Bronchial epithelial cell (primary cell): ENCODE results near the gene CAPZB. TPM values are rescaled to one million over a fixed set of nuclear protein-coding genes. Genes with fewer than 3 reads are reported as not detected.

ENCODE experiments used
- DNase-seq: peaks from one replicate; pipeline ENCODE4 v3.0.0-alpha.2; 2010; ENCODE audit warnings: low read depth
- FAIRE-seq: peaks from 2 replicates; lab custom pipeline; 2011; peaks lifted over from hg19 to GRCh38; lab: Jason Lieb, UNC
- H3K27me3 ChIP-seq: 2 replicates; pipeline ENCODE4 v1.5.1; 2011; ENCODE audit warnings: low read length; ENCODE audit not compliant: control insufficient read depth, insufficient read depth
- H3K36me3 ChIP-seq: 2 replicates; pipeline ENCODE4 v1.5.1; 2011; ENCODE audit warnings: low read length; ENCODE audit not compliant: control insufficient read depth, insufficient read depth
- H3K4me3 ChIP-seq: 2 replicates; pipeline ENCODE4 v1.5.1; 2011; ENCODE audit warnings: mild to moderate bottlenecking, low read depth, low read length, control low read depth
- total RNA-seq: library from RNA; depleted of rRNA; stranded (reverse); fragments of >200 nt; gene quantifications from 2 replicates; pipeline ENCODE4 v1.2.1, GENCODE V29; 2014
- TF ChIP-seq, protein P1 (sequence below): IDR thresholded peaks from 2 replicates; pipeline ENCODE4 v1.5.1; 2011; ENCODE audit warnings: mild to moderate bottlenecking, moderate library complexity, low read length, control low read depth, inconsistent platforms; ENCODE audit not compliant: insufficient read depth, severe bottlenecking

Gene CAPZB
- total RNA-seq, 1 donor from 2014 or later = 73.5 TPM

DNA sequence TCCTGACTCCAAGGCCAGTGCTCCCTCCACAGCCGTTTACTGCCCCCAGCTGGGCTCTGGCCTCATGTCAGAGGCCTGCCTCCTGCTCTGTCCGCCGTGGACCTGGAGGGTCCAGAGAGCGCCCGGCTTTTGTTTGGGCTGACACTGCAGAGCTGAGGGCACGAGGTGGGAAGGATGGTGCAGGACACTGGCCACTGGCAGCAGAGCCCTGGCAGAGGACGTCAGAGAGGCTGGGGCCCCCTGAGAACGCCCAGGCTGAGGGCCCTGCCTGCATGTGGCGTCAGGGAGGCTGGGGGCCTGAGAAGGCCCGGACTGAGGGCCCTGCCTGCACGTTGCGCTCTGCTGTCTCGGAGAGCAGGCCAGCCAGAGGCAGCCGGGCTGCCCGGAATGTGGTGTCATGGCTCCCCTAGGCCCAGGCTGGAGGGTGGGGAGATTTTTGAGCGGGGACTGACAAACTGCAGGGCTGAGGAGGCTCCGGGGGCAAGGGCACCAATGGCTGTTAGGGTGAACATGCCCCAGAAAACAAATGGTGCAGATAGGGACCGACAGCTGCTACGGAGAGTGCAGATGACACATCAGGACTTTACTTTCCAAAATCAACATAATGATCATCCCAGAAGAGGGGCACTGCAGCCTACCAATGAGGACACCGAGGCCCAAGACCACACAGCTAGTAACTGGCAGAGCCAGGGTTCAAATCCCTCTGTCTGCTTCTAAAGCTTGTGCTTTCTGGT is 141.6 kb downstream of the CAPZB start:
- no peak for FAIRE-seq
- peaks cover 25% of the 10 kb centered on the region for H3K36me3 ChIP-seq
- TF ChIP-seq, protein P1, sequence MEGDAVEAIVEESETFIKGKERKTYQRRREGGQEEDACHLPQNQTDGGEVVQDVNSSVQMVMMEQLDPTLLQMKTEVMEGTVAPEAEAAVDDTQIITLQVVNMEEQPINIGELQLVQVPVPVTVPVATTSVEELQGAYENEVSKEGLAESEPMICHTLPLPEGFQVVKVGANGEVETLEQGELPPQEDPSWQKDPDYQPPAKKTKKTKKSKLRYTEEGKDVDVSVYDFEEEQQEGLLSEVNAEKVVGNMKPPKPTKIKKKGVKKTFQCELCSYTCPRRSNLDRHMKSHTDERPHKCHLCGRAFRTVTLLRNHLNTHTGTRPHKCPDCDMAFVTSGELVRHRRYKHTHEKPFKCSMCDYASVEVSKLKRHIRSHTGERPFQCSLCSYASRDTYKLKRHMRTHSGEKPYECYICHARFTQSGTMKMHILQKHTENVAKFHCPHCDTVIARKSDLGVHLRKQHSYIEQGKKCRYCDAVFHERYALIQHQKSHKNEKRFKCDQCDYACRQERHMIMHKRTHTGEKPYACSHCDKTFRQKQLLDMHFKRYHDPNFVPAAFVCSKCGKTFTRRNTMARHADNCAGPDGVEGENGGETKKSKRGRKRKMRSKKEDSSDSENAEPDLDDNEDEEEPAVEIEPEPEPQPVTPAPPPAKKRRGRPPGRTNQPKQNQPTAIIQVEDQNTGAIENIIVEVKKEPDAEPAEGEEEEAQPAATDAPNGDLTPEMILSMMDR = no peak

GRCh38 chr1:19342894-19343616 is 142.3 kb downstream of the CAPZB start:
- H3K4me3 ChIP-seq = no peak overlapping the region
- DNase-seq = no peak
- H3K36me3 ChIP-seq = peaks cover 25% of the 10 kb centered on the region
- no peaks in the 10 kb centered on the region for H3K27me3 ChIP-seq
- no peak for FAIRE-seq
- TF ChIP-seq, protein P1 = no peak

More for the DNA sequence above, 141.6 kb downstream of the CAPZB start:
- no peaks in the 10 kb centered on the region for H3K27me3 ChIP-seq
- DNase-seq = no peak
- H3K4me3 ChIP-seq = no peak overlapping the region

DNA sequence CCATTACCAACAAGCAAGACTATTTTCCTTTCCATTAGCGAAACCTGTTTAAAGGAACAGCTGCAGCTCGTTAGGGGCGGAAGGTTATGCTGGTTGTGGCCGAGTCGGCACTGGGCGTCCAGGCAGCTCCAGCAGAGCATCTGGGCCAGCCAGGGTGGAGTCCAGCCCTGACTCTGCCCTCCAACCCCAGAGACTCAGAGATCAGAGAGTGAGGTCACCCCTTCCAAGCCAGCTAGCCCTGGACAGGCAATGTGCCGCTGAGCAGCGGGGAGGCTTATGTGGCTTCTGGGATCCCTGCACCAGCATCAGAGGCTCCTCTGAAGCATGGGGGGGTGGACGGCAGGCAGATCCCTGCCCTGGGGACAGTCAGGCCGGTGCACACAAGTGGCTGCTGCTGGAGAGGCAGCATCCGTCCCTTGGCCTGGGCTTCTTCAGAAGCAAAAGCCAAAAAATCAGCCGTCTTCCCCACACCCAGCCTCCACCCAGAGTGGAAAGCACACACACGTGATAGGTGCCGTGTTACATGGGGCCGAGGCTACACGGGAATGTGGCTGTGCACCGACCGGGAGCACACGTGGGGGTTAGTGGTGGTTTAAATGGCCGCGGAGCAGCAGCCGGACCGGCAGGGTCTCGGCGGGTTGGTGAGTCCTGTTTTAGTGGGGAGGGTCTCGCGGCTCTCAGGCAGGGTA is 143.1 kb downstream of the CAPZB start:
- Histone ChIP-seq H3K27me3 (no peaks in the 10 kb centered on the region), H3K36me3 (peaks cover 25% of the 10 kb centered on the region), H3K4me3 (no peak overlapping the region)
- TF ChIP-seq, protein P1 = no peak
- FAIRE-seq = no peak
- no peak for DNase-seq

- H3K27me3 ChIP-seq = no peaks in the 10 kb centered on the region
- peak; percentile 63 for DNase-seq
- peak; percentile 52 for FAIRE-seq
- TF ChIP-seq, protein P1 = peak; percentile 95
- H3K4me3 ChIP-seq = no peak overlapping the region
- H3K36me3 ChIP-seq = peaks cover 25% of the 10 kb centered on the region
Measured at GRCh38 chr1:19341201-19342061, 143.9 kb downstream of the CAPZB start.

GRCh38 chr1:19340387-19340937 is 144.9 kb downstream of the CAPZB start:
- TF ChIP-seq, protein P1 = no peak
- no peak overlapping the region for H3K4me3 ChIP-seq
- no peaks in the 10 kb centered on the region for H3K27me3 ChIP-seq
- DNase-seq (no peak), FAIRE-seq (no peak)
- peaks cover 24% of the 10 kb centered on the region for H3K36me3 ChIP-seq
